Cortex of kidney (tissue), 1 donor: Measurements from ENCODE around the gene APP.
"Not testable (repeated sequence)": the region's sequence is repeated elsewhere in the genome, so short reads cannot be mapped to it uniquely, and the experiment has no call there.

ENCODE experiments used
- DNase-seq: peaks from one replicate; lab custom pipeline; 2025; lab: John Stamatoyannopoulos, UW

The APP gene

DNA sequence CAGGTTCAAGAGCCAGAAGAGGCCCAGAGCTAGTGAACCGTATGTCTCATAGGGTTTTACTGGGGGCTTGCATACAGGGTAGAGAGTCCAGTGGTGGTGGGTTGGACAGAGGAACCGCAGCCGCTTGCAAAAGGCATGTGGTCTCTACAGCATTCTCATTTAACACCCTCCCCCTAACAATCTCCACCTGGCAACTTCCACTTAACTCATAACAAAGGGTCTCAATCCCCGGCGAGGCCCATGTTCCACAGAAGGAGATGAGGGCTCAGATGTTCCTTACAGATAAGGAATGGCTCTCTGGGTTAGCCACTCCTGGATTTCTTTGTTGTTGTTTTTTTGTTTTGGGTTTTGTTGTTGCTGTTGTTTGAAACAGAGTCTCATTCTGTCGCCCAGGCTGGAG, 106.1 kb downstream of the APP start:
- no peak for DNase-seq

DNA sequence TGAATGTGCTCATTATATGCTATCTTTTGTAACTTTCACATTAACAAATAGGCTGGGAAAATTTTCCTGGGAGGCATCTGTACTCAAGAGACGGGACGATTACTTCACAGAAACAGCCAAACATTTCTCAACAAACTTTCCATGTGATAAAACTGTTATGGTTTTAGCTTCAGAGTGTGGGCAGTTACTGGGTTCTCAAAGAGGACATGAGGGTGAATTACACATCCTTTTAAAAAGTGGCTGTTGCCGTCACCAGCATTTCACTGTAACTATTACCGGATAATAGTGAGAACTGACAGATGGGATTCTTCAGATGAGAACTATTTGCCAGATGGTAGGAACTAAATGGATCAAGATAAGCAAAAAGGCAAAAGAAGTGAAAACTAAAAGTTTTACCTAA, 109.1 kb downstream of the APP start:
- DNase-seq = no peak

DNA sequence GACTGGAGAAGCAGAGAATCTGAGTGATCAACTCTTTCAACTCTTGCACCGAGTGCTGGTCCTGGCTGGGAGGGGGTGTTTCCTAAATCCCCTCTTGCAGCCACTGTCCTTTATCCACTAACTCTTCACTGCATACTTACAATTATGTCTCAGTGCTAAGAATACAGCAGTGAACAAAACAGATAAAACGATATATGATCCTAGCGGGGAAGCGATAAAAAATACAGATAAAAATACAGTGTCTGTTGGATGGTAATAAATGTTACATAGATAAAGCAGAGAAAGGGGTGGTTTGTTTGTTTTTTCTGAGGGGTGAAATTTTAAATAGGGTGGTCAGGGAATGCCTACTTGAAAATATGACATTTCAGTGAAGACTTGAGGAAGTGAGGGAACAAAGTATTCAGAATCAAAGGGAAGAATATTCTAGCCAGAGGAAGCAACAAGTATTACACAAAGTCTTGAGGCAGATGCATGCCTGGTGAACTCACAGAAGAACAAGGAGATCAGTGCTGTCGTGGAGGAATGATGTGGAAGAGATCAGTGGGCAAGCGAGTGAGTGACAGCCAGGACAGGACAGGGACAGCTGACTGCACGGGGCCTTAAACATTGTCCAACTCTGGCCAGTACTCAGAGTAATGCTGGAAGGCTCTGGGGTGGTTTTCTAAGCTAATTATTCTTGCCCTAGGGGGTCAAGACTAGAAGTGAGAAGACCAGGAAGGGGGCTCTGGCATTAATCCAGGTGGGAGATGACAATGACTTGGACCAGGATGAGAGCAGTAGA, 110.0 kb downstream of the APP start:
- no peak for DNase-seq

DNA sequence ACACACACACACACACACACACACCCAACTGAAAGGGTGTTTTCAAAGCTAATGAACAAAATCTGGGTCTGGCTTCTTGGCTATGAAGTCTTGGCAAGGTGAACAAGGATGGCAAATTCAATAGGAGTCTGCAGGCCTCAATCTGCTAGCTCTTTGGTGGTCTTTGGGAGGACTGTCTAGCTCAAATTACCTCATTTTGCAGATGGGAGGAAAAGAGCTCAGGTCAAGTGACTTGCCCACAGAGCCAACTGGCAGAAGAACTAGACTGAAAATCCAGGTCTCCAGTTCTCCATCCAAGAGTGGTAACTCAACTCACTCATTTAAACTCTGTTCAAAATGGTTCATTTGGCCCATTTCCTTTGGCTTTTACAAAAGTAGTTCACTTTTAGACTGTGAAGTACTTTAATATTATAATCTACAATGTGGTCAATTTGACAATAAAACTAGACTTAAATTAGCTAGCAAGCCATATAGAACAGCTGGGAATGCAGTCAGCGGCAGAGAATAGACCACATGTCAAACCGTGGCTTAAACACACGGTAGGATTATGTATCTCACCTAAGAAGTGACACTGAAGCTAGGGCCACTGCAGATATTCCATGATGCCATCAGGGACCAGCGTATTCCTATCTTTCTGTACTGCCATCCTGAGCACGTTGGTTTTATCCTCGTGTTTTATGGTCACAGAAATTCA, 112.9 kb downstream of the APP start:
- no peak for DNase-seq

DNA sequence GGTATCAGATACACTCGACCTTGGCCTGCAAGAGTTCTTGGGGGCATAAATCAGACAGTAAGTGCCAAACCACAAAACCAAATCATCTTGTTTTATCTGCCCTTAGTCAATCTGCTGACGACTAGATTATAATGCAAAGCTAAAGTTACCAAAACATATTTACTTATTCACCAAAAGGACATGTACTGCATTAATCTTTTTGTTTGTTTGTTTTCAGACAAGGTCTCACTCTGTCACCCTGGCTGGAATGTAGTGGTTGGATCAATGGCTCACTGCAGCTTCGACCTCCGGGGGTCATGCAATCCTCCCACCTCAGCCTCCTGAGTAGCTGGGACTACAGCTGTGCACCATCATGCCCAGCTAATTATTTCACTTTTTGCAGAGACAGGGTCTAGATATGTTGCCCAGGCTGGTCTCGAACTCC, 114.7 kb downstream of the APP start:
- no peak for DNase-seq

DNA sequence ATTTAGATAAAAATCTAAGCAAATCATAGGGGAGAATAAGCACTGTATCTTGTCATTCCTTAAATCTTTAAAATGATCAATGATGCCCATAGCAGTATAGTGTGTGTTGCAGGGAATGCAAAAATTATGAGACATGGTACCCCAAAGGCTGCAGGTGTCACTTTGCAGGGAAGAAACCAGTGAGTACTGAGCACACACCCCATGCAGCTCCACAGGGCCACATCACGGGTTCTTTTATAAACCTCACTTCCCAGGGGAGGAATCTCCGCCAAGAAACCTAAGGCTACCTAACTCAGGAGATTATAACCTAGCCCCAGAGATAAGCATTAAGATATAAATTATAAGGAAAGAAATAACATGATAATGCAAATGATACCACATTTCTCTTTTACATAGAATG, 115.6 kb downstream of the APP start:
- no peak for DNase-seq

DNA sequence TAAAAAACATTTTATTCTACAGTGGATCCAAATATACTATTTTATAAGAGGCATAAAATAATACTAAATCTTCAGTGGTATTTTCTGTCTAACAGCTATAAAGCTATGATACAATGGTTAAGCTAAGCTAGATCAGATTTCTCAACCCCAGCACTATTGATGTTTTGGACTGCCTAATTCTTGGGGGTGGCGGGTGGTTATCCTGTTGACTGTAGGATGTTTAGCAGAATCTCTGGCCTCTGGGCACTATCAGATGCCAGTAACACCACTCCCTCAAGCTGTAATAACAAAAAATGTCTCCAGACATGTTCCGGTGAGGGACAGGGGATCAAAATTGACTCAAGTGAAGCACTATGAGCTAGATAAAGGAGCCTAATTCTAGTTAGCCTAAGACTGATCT, 118.5 kb downstream of the APP start:
- DNase-seq = no peak

DNA sequence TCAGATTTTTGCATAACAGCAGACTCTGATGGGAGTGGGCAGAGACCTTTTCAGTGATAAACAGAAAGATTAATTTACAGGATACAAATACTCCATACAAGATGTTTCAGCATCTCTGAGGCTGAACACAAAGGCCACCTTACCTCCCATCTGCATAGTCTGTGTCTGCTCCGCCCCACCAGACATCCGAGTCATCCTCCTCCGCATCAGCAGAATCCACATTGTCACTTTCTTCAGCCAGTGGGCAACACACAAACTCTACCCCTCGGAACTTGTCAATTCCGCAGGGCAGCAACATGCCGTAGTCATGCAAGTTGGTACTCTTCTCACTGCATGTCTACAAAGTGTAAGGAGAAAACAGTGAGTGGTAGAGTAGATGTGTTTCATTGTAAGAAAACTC, 119.7 kb downstream of the APP start:
- DNase-seq = no peak

DNA sequence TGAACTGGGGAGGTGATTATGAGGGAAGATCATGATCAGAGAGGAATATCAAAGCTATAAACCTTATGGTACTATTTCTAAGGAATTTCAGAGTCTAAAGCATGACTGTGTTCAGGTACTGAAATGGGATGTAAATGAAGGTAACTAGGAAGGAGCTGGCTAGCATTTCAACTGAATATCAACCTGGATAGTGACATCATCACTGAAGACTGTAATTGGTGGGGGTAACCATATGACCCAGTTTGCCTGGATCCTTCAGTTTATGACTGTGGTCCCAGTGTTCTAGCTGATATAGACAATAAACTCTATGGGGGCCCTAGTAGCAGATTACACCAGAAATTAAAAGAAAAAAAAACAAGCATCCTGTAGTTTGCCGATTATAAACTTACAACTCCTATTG, 120.8 kb downstream of the APP start:
- DNase-seq = no peak

DNA sequence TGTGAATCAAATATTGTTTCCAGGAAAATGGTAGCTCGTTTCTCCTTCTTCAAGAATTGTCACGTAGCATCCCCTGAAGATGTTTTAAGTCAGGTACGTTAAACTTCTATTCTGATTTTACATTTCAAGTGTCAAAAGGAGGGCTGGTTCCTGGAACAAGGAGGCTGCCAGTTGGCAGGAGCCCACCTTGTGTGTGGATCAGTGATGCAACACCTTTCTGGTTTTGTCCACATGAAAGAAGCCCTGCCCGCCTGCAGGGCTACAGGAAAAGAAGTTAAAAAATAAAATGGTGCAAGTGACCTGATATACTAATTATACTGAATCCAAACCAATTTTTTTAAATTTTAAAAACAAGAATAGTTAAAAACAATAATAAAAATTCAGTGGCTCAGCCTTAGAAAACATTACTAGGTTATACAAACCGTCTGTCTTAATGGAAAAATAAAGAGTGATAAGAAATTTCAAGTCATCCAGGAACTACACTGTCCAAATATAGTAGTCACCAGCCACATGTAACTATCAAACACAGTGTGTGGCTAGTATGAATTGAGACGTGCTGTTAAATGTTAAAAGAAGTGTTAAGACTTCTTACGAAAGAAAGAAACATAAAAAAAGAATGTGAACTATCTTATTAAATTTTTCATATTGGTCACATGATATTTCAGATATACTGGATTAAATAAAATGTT, 123.1 kb downstream of the APP start:
- no peak for DNase-seq

DNA sequence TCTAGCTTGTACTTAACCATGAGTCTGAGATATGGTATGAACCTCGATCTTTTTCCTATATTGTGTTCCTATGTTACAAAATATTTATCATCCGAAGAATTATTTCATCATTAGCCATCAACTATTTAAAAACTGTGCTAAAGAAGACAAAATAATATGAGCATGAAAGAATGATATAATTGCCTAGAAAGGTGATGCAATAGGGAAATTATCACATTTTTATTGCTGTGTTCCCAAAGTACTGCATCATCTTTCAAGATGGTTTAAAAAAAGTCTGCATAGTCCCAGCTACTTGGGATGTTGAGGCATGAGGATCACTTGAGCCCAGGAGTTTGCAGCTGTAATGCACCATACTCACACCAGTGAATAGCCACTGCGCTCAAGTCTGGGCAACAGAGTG, 126.7 kb downstream of the APP start:
- DNase-seq = no peak

DNA sequence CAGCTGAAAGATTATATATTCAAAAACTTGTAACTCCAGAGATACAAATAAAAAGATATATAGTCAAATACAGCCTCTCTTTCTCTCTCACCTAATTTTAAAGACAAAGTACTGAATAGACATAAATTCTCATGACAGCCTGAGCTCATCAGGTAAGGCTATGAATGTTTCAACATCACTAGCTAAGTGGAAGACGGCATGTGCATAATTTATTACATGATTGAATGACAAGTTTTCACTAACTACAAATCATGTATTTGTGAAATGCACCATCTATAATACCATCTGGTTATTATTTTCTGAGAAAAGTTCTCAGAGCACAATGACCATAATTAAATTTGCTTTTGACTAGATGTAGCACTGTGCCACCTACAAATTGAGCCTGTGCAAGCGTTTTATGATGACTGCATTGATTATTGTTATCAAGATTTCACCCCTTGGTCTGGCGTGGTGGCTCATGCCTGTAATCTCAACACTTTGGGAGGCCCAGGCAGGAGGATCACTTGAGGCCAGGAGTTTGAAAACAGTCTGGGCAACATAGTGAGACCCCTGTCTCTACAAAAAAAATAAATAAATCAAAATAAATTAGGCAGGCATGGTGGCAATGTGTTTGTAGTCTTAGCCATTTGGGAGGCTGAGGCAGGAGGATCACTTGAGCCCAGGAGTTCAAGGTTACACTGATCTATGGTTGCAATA, 128.2 kb downstream of the APP start:
- no peak for DNase-seq

DNA sequence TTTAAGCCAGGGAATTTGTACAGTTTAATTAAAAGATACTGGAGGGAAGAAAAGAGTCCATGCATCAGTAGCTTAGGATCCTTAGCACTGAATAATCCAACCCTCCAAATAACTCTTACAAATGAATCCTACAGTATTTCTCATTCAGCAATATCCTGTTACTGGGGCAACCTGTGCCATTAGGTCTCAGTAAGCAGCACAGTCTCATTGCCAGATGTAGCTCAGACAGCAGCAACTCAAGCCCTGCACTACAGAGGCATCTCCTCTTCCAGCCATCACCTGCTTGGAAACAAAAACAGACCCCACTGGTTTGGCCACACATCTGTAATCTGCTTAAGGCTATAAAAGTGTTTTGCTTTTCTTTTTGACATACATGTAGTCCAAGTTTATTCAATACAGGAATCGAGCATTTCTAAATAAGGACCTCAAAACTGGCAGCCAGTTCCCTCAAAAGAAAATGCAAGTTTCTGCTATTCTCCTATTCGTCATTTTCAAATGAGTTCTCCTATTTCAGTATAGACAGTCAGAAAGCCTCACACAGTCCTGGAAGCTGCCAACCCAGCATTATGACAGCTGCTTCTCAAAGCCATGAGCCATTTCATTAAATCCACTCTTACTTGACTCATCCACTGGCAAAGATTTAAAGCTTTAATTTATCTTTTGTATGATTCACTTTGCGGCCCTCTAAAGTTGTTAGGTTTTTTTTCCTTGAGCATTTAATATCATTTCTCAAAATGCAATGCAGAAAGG, 129.0 kb downstream of the APP start:
- DNase-seq = no peak

DNA sequence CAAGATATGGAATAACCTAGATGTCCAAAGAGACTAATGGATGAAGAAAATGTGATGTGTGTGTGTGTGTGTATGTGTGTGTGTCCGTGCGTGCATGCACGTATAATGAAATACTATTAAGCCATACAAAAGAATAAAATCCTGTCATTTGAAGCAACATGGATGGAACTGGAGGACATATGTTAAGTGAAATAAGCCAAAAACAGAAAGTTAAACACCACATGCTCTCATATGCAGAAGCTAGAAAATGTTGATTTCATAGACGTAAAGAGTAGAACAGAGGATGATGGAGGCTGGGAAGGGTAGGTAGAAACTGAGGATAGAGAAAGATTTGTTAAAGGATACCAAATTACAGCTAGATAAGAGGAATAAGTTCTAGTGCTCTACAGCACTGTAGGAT, 133.7 kb downstream of the APP start:
- no peak for DNase-seq

DNA sequence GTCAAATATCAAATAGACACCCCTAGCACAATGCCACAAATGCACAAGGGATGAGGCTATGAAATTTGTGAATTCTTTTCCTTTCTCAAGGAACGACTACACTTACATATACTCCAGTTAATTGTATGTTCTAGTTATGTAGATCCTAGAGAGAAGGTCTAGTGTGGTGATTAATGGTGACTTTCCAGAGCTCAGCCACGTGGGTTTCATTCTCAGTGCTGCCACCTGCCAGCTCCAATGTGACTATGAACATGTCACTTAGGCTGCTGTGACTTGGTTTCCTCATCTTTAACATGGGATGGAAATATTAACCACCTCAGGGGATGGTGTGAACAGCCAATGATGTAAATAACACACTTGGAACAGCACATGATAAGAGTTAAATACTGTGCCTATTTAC, 138.3 kb downstream of the APP start:
- DNase-seq = no peak

DNA sequence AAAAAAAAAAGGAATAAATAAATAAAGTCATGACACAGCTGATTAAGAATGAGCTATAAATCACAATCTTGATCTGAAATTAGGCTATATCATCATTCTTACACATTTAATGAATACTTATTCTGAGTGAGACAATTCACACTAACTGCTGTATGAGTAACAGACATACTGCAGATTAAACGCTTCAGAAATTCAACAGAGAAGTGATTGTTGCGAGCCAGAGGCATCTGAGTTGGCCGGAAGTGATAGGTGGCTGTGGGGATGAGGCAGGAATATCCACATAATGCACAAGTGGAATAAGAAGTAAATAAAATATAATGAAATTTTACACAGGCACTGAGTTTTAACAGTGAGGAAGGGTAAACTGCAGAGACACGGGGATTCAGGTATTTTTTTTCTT, 142.4 kb downstream of the APP start:
- DNase-seq = no peak

DNA sequence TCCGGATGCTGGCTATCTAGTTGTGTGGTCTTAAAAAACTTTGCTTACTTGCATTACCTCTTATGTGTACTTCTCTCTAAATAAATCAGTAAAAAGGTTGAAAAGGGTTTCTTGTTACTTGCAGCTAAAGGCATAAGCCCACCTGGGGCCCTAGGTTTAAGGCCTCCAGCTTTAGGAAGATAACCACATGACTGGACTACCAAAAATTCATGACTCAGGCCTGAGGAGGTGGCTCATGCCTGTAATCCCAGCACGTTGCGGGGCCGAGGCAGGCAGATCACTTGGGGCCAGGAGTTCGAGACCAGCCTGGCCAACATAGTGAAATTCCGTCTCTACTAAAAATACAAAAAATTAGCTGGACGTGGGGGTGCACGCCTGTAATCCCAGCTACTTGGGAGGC, 142.9 kb downstream of the APP start:
- DNase-seq = no peak

DNA sequence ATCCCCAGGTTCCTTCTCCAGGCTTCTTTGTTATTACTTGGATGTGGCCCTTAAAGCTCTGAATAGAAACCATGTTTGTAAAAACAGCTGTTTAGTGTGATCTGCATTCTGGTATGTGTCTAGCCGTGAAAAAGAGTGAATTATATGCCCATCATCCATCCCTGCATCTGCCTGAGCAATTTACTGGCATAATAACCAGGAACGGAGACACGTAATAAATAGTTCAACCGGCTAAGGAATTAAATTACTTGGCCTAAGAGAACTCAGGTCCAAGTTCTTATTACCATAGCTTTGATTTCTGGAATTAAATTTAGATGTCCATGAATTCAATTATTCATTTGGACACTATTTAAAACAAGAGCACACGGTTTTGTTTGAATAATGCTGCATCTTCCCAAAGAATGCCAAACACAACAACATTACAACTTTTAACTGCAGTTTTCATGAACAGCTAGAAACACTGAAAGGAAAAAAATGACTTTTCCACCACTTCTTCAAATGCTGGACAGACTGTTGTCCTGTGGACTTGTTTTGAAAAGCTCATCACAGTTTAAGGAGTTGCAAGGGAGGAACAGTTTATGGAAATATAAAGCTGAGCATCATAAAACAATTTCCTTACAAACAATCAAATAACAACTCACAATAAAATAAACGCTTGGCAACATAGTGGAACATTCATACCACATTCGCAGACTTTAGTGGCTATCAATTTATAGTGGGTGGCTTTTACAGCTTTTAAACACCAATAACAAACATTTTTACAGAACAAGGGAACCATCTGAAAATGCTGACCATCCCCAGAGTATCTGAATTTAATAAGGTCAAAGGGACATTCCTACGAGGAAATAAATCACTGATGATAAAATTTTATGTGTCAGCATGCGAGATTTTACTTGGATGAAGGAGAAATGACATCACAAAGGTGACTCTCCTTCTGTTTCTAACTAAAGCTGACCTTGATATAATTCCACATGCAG, 144.7 kb downstream of the APP start:
- no peak for DNase-seq

DNA sequence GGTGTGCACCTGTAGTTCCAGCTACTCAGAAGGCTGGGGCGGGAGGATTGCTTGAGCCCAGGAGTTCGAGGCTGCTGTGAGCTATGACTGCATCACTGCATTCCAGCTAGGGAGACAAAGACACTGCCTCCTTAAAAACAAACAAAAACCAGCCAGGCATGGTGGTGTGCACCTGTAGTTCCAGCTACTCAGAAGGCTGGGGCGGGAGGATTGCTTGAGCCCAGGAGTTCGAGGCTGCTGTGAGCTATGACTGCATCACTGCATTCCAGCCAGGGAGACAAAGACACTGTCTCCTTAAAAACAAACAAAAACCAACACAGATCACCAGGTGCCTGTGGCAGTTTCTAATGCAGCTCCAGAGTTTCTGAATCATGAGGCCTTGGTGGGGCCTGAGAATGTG, 147.2 kb downstream of the APP start:
- not testable (repeated sequence) for DNase-seq

DNA sequence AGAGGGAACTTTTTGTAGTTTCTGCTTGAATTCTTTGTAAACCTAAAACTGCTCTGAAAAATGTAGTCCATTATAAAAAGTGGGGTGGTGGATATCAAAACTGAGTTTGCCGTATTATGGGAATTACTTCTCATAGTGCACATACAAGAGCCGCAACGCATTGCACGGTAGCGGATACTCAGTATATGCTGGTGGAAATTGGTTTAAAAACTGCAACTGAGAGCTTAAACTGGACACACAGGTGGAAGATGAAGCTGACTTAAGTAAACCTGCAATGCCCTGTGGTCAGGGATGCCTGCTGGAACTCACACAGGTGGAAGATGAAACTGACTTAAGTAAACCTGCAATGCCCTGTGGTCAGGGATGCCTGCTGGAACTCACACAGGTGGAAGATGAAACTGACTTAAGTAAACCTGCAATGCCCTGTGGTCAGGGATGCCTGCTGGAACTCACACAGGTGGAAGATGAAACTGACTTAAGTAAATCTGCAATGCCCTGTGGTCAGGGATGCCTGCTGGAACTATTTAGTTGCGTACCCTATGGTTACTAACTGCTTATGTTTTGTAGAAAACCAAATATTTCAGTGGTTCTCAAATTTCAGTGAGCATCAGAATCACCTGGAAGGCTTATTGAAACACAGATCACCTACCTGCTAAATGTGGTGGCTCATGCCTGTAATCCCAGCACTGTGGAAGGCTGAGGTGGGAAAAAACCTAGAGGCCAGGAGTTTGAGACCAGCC, 147.8 kb downstream of the APP start:
- not testable (repeated sequence) for DNase-seq
